Measurements from ENCODE around the gene DIS3L2. TPM values are rescaled to one million over a fixed set of nuclear protein-coding genes. Genes with fewer than 3 reads are reported as not detected.

The DIS3L2 gene
- total RNA-seq, 2 donors from 2014 or later = 39.5 to 42.4 TPM

DNA sequence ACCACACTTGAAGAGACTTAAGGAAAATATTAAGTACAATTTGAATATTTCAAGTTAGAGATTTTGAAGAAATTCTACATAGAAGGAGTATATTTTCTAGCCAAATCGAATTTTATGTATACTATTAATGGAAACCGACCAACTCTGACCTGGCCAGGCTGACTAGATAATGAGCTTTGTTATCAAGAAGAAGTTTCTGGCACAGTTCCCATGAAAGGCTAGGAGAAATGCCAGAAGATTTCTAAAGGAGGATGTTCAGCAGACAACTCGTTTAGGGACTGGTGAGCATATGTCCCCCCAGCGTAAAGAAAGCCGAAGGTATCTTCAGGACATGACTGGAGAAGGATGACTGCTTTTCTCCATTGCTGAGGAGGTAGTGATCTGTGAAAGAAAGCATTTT lies 127.3 kb downstream of the DIS3L2 start:
- H3K9me3 ChIP-seq (ENCODE audit: control insufficient read depth, low read length) = no peaks in the 10 kb centered on the region
- H3K4me1 ChIP-seq (ENCODE audit: control insufficient read depth, insufficient read depth, low read length) = peaks cover 6% of the 10 kb centered on the region
- DNase-seq = no peak
- H3K4me3 Mint-ChIP-seq = no peak overlapping the region
- no peak overlapping the region for H3K27ac ChIP-seq (ENCODE audit: low read depth, low read length)
- peaks cover 19% of the 10 kb centered on the region for H3K4me1 Mint-ChIP-seq
- no peak overlapping the region for H3K9ac ChIP-seq (ENCODE audit: extremely low read depth, low read length, poor library complexity, severe bottlenecking)
- WGBS, 2 experiments (ENCODE audit: insufficient coverage in 1 of 2, insufficient read length in 1 of 2) = 94 to 98% methylated on average over 5 of the region's 5 CpGs
- no peak overlapping the region for H3K27ac Mint-ChIP-seq
- H3K36me3 ChIP-seq (ENCODE audit: control insufficient read depth, insufficient read depth, low read length) = no peaks in the 10 kb centered on the region
- no peaks in the 10 kb centered on the region for H3K27me3 Mint-ChIP-seq (ENCODE audit: insufficient read depth)
- peaks cover 5% of the 10 kb centered on the region for H3K9me3 Mint-ChIP-seq
- no peak overlapping the region for H3K4me3 ChIP-seq (ENCODE audit: low read length)
- TF ChIP-seq, protein P1, sequence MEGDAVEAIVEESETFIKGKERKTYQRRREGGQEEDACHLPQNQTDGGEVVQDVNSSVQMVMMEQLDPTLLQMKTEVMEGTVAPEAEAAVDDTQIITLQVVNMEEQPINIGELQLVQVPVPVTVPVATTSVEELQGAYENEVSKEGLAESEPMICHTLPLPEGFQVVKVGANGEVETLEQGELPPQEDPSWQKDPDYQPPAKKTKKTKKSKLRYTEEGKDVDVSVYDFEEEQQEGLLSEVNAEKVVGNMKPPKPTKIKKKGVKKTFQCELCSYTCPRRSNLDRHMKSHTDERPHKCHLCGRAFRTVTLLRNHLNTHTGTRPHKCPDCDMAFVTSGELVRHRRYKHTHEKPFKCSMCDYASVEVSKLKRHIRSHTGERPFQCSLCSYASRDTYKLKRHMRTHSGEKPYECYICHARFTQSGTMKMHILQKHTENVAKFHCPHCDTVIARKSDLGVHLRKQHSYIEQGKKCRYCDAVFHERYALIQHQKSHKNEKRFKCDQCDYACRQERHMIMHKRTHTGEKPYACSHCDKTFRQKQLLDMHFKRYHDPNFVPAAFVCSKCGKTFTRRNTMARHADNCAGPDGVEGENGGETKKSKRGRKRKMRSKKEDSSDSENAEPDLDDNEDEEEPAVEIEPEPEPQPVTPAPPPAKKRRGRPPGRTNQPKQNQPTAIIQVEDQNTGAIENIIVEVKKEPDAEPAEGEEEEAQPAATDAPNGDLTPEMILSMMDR (conservative IDR thresholded peaks at IDR 0.05) = no peak
- H3K36me3 Mint-ChIP-seq (ENCODE audit: low read depth) = peaks cover 13% of the 10 kb centered on the region
- H3K27me3 ChIP-seq (ENCODE audit: control insufficient read depth, insufficient read depth, low read length, poor library complexity, severe bottlenecking) = no peaks in the 10 kb centered on the region

DNA sequence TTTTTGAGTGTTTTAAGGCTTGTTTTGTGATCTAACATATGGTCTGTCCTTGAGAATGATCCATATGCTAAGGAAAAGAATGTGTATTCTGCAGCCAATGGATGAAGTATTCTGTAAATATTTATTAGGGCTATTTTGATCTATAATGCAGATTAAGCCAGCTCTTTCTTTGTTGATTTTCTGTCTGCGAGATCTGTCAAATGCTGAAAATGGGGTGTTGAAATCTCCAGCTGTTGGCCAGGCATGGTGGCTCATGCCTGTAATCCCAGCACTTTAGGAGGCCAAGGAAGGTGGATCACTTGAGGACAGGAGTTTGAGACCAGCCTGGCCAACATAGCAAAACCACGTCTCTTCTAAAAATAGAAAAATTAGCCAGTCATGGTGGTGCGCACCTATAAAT lies 132.7 kb downstream of the DIS3L2 start:
- Histone ChIP-seq H3K4me1 (ENCODE audit: control insufficient read depth, insufficient read depth, low read length) (peaks cover under 1% of the 10 kb centered on the region), H3K36me3 (ENCODE audit: control insufficient read depth, insufficient read depth, low read length) (peaks cover 3% of the 10 kb centered on the region), H3K27me3 (ENCODE audit: control insufficient read depth, insufficient read depth, low read length, poor library complexity, severe bottlenecking) (no peaks in the 10 kb centered on the region), H3K9ac (ENCODE audit: extremely low read depth, low read length, poor library complexity, severe bottlenecking) (no peak overlapping the region), H3K4me3 (ENCODE audit: low read length) (no peak overlapping the region), H3K27ac (ENCODE audit: low read depth, low read length) (no peak overlapping the region), H3K9me3 (ENCODE audit: control insufficient read depth, low read length) (peaks cover 7% of the 10 kb centered on the region)
- Mint-ChIP-seq H3K4me1 (peaks cover 9% of the 10 kb centered on the region), H3K36me3 (ENCODE audit: low read depth) (peaks cover 17% of the 10 kb centered on the region), H3K27ac (no peak overlapping the region), H3K4me3 (no peak overlapping the region), H3K9me3 (peaks cover 4% of the 10 kb centered on the region), H3K27me3 (ENCODE audit: insufficient read depth) (no peaks in the 10 kb centered on the region)
- peak; percentile 50 for DNase-seq
- TF ChIP-seq, protein P1 (conservative IDR thresholded peaks at IDR 0.05) = no peak
- WGBS, 2 experiments (ENCODE audit: insufficient coverage in 1 of 2, insufficient read length in 1 of 2) = 80 to 97% methylated on average over 1 to 3 of the region's 3 CpGs

DNA sequence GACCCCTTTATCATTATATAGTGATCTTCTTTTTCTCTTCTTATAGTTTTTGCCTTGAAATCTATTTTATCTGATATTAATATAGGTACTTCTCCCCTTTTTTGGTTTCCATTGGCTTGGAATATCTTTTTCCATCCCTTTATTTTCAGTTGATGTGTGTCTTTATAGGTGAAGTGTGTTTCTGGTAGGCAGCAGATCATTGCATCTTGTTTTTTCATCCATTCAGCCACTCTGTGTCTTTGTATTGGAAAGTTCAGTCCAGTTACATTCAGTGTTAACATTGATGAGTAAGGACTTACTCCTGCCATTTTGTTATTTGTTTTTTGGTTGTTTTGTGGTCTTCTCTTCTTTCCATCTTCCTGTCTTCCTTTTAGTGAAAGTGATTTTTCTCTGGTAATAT lies 133.4 kb downstream of the DIS3L2 start:
- Histone ChIP-seq H3K9ac (ENCODE audit: extremely low read depth, low read length, poor library complexity, severe bottlenecking) (no peak overlapping the region), H3K36me3 (ENCODE audit: control insufficient read depth, insufficient read depth, low read length) (peaks cover 3% of the 10 kb centered on the region), H3K27ac (ENCODE audit: low read depth, low read length) (no peak overlapping the region), H3K4me1 (ENCODE audit: control insufficient read depth, insufficient read depth, low read length) (no peaks in the 10 kb centered on the region), H3K27me3 (ENCODE audit: control insufficient read depth, insufficient read depth, low read length, poor library complexity, severe bottlenecking) (no peaks in the 10 kb centered on the region), H3K4me3 (ENCODE audit: low read length) (no peak overlapping the region), H3K9me3 (ENCODE audit: control insufficient read depth, low read length) (peaks cover 7% of the 10 kb centered on the region)
- peaks cover 3% of the 10 kb centered on the region for H3K4me1 Mint-ChIP-seq
- H3K4me3 Mint-ChIP-seq = no peak overlapping the region
- peaks cover 17% of the 10 kb centered on the region for H3K36me3 Mint-ChIP-seq (ENCODE audit: low read depth)
- H3K27ac Mint-ChIP-seq = no peak overlapping the region
- H3K9me3 Mint-ChIP-seq = peaks cover 4% of the 10 kb centered on the region
- TF ChIP-seq, protein P1 (conservative IDR thresholded peaks at IDR 0.05) = no peak
- H3K27me3 Mint-ChIP-seq (ENCODE audit: insufficient read depth) = no peaks in the 10 kb centered on the region
- DNase-seq = no peak

Measured in endodermal cell (in vitro differentiated cells).